MG63 (cell line): ENCODE results near the gene ZBP1. TPM values are rescaled to one million over a fixed set of nuclear protein-coding genes. Genes with fewer than 3 reads are reported as not detected.

Experiments
- DNase-seq: peaks from one replicate; pipeline ENCODE4 v3.0.0-alpha.2; 2020
- H3K27me3 ChIP-seq: fragments of 250-450 bp; sonication (Bioruptor Pico); 2 replicates; pipeline ENCODE4 v1.5.1; 2020; ENCODE audit warnings: mild to moderate bottlenecking, moderate library complexity
- H3K36me3 ChIP-seq: fragments of 250-450 bp; sonication (Bioruptor Pico); 2 replicates; pipeline ENCODE4 v1.5.1; 2020; ENCODE audit warnings: mild to moderate bottlenecking, moderate library complexity
- H3K4me3 ChIP-seq: fragments of 250-450 bp; sonication (Bioruptor Pico); 2 replicates; pipeline ENCODE4 v1.5.1; 2020; ENCODE audit warnings: mild to moderate bottlenecking, moderate library complexity
- H3K9me3 ChIP-seq: fragments of 250-450 bp; sonication (Bioruptor Pico); 2 replicates; pipeline ENCODE4 v1.5.1; 2020; ENCODE audit warnings: mild to moderate bottlenecking, moderate library complexity
- total RNA-seq: library from RNA; depleted of rRNA; stranded (reverse); fragments of >200 nt; shearing (Covaris generic); gene quantifications from 2 replicates; pipeline ENCODE4 v1.2.3, GENCODE V29; 2014; ENCODE audit warnings: low replicate concordance; rRNA removed

The ZBP1 gene
- total RNA-seq: not detected in 2 replicates

- no peaks in the 10 kb centered on the region for H3K36me3 ChIP-seq
- peaks cover 11% of the 10 kb centered on the region for H3K9me3 ChIP-seq
- H3K27me3 ChIP-seq: no peaks in the 10 kb centered on the region
- no peak for DNase-seq
- H3K4me3 ChIP-seq: no peak within 1 kb of the TSS
Measured at GRCh38 chr20:57620274-57620990, at the start of gene ZBP1. TSS of gene ZBP1 (minus strand) at chr20:57620426. CDS start at chr20:57620295, 131 bp downstream.

GRCh38 chr20:57669632-57670031, 49.4 kb upstream of the ZBP1 start:
- Histone ChIP-seq H3K9me3 (no peaks in the 10 kb centered on the region), H3K36me3 (no peaks in the 10 kb centered on the region), H3K4me3 (no peak overlapping the region), H3K27me3 (no peaks in the 10 kb centered on the region)
- no peak for DNase-seq

GRCh38 chr20:57667924-57668782, 47.9 kb upstream of the ZBP1 start:
- H3K9me3 ChIP-seq: no peaks in the 10 kb centered on the region
- H3K4me3 ChIP-seq: no peak overlapping the region
- no peak for DNase-seq
- no peaks in the 10 kb centered on the region for H3K27me3 ChIP-seq
- H3K36me3 ChIP-seq: no peaks in the 10 kb centered on the region

- Histone ChIP-seq H3K9me3 (no peaks in the 10 kb centered on the region), H3K36me3 (no peaks in the 10 kb centered on the region), H3K4me3 (no peak overlapping the region), H3K27me3 (no peaks in the 10 kb centered on the region)
- no peak for DNase-seq
Measured at GRCh38 chr20:57667388-57667787, 47.2 kb upstream of the ZBP1 start.

- Histone ChIP-seq H3K27me3 (no peaks in the 10 kb centered on the region), H3K36me3 (no peaks in the 10 kb centered on the region), H3K4me3 (no peak overlapping the region), H3K9me3 (no peaks in the 10 kb centered on the region)
- DNase-seq: no peak
Measured at GRCh38 chr20:57666834-57667157, 46.6 kb upstream of the ZBP1 start.

GRCh38 chr20:57666106-57666833, 46.0 kb upstream of the ZBP1 start:
- Histone ChIP-seq H3K27me3 (no peaks in the 10 kb centered on the region), H3K36me3 (no peaks in the 10 kb centered on the region), H3K9me3 (no peaks in the 10 kb centered on the region), H3K4me3 (no peak overlapping the region)
- no peak for DNase-seq

GRCh38 chr20:57665589-57665971, 45.4 kb upstream of the ZBP1 start:
- no peaks in the 10 kb centered on the region for H3K9me3 ChIP-seq
- no peaks in the 10 kb centered on the region for H3K36me3 ChIP-seq
- H3K4me3 ChIP-seq: no peak overlapping the region
- no peaks in the 10 kb centered on the region for H3K27me3 ChIP-seq
- DNase-seq: no peak

- no peak overlapping the region for H3K4me3 ChIP-seq
Measured at GRCh38 chr20:57664924-57665588, 44.8 kb upstream of the ZBP1 start.

GRCh38 chr20:57664476-57664875, 44.2 kb upstream of the ZBP1 start:
- no peaks in the 10 kb centered on the region for H3K36me3 ChIP-seq

More at GRCh38 chr20:57664924-57665588, 44.8 kb upstream of the ZBP1 start:
- no peaks in the 10 kb centered on the region for H3K9me3 ChIP-seq
- H3K27me3 ChIP-seq: no peaks in the 10 kb centered on the region
- no peak for DNase-seq
- H3K36me3 ChIP-seq: no peaks in the 10 kb centered on the region

GRCh38 chr20:57663681-57664451, 43.6 kb upstream of the ZBP1 start:
- no peak for DNase-seq
- H3K27me3 ChIP-seq: no peaks in the 10 kb centered on the region
- H3K4me3 ChIP-seq: no peak overlapping the region
- H3K9me3 ChIP-seq: no peaks in the 10 kb centered on the region
- no peaks in the 10 kb centered on the region for H3K36me3 ChIP-seq

More at GRCh38 chr20:57664476-57664875, 44.2 kb upstream of the ZBP1 start:
- no peak overlapping the region for H3K4me3 ChIP-seq
- no peaks in the 10 kb centered on the region for H3K27me3 ChIP-seq
- H3K9me3 ChIP-seq: no peaks in the 10 kb centered on the region
- no peak for DNase-seq

- H3K27me3 ChIP-seq: no peaks in the 10 kb centered on the region
- no peaks in the 10 kb centered on the region for H3K9me3 ChIP-seq
- no peak overlapping the region for H3K4me3 ChIP-seq
- H3K36me3 ChIP-seq: no peaks in the 10 kb centered on the region
- no peak for DNase-seq
Measured at GRCh38 chr20:57663241-57663640, 43.0 kb upstream of the ZBP1 start.

GRCh38 chr20:57662456-57663240, 42.4 kb upstream of the ZBP1 start:
- Histone ChIP-seq H3K4me3 (no peak overlapping the region), H3K27me3 (no peaks in the 10 kb centered on the region), H3K36me3 (no peaks in the 10 kb centered on the region), H3K9me3 (no peaks in the 10 kb centered on the region)
- no peak for DNase-seq

GRCh38 chr20:57661746-57662455, 41.7 kb upstream of the ZBP1 start:
- H3K36me3 ChIP-seq: no peaks in the 10 kb centered on the region
- no peaks in the 10 kb centered on the region for H3K27me3 ChIP-seq
- H3K4me3 ChIP-seq: no peak overlapping the region
- H3K9me3 ChIP-seq: no peaks in the 10 kb centered on the region
- no peak for DNase-seq

GRCh38 chr20:57660922-57661745, 40.9 kb upstream of the ZBP1 start:
- Histone ChIP-seq H3K9me3 (no peaks in the 10 kb centered on the region), H3K27me3 (no peaks in the 10 kb centered on the region), H3K36me3 (no peaks in the 10 kb centered on the region), H3K4me3 (no peak overlapping the region)
- no peak for DNase-seq
